GM19395 (cell line): ENCODE measurements around the gene ADAMTS2.

Experiments used
- ATAC-seq: cut with Tn5 transposase; IDR thresholded peaks from one replicate; pipeline ENCODE4 v1.9.1; 2021; ENCODE audit warnings: mild to moderate bottlenecking, moderate library complexity; ENCODE audit not compliant: unreplicated experiment

ADAMTS2 gene

DNA sequence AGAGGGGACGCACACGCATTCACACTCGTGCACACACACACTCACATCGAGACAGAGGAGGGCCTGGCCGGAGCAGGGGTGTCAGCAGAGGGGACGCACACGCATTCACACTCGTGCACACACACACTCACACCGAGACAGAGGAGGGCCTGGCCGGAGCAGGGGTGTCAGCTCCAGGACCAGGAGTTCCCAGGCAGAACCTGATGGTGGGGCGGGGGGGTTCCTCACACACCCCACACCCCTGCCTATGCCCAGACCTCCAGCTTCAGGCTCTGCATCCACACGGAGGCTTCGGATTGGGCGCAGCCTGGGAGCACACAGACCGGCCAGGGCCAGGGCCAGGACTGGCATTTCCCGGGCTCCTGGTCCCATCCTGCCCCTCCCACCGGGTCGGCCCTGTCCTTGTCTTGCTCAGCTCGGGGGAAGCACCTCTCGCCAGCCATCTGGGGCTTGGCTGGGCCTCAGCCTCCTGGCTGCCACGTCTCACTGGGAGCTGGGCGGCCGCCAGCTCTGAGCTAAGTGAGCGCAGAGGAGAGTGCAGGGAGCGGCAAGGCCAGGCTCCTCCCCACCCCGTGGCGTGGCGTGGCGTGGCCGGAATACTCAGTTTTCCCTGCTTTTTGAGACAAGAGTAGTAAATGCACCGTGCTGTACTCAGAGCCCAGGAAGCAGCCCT lies 31.3 kb downstream of the ADAMTS2 start:
- no peak for ATAC-seq

DNA sequence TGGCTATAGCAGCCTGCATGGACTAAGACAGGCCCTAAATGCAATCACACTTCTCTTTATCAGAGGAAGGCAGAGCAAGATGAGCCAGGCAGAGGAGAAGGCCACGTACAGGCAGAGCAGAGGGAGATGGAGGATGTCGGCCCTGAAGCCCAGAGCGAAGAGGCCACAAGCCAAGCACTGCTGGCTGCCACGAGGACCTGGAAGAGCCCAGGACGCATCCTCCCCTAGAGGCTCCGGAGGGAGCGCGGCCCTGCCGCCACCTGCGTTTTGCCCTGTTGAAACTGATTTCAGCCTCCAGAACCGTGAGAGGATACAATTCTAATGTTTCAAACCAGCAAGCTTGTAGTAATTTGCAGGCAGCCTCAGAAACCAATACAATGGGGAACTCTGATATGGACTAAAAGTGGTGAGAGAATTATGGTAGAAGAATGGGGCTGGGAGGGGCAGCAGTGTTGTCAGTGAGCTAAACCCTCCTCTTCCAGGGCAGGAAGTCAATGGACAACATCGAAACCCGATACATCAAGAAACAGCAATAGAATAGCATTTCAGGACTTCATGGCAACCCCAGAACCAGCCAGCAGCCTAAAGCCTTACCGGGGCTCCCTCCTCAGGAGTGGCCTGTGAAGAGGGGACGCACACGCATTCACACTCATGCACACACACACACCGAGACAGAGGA lies 32.6 kb downstream of the ADAMTS2 start:
- no peak for ATAC-seq

DNA sequence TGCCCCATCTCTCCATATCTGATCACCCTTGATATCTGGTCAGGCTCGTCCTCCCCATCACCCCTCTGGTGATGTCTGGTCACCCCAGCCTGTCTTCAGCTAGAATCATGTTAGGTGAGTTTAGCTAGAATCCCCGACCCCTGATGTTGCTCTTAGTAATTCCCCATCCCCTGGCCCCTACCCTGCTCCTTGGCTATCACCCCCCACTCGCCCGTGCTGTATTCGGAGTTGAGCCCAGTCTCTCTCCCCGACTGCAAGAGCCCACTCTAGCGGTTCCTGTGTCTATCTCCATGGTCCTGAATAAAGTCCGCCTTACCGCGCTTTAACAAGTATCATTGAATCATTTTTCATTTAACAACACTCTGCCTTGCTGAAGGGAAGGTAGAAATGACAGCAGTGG lies 33.7 kb downstream of the ADAMTS2 start:
- ATAC-seq, result no peak

DNA sequence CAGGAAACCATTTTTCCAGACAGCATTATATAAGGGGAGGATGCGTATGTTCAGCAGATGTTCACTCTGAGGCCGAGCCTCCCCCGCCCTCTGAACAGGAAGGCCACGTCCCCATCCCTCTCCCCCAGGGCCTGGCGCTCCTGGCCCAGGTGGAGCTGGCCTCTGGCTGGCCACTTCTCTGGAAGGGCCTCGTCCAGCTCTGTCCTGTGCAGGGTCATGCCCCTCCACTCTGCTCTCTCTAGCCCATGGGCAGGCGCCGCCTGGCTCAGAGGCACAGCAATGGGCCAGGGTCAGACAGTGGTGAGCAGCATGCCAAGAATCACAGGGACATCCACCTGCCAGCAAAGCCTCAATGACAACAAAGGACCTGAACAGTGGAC lies 34.2 kb downstream of the ADAMTS2 start:
- no peak for ATAC-seq

DNA sequence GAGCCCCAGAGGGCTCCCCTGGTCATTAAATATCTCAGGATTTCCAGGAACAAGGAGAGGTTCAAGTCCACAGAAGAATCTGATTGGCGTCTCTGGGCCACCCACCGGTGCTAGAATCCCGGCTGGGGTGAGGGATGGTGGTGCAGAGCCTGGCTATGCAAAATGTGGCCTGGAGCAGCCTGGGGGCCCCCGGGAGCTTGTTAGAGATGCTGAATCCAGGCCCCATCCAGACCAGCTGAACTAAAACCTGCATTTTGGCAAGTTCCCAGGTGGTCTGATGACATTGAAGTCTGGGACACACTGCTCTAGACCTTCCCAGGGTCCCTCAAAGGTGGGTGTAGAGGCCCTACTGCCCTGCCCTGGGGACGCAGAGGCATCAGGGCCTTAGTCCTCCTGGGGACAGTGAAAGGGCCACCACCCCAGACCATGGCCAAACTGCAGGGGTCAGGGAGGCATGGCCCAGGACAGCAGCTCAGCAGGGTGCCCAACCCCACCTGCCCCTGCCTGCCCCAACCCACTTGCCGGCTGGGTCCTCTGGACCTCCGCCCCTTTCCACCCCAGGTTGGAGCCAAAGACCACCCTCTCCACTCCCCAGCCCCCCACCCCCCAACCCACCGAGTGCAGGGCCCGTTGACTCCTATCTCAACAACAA lies 34.7 kb downstream of the ADAMTS2 start:
- ATAC-seq, result no peak

DNA sequence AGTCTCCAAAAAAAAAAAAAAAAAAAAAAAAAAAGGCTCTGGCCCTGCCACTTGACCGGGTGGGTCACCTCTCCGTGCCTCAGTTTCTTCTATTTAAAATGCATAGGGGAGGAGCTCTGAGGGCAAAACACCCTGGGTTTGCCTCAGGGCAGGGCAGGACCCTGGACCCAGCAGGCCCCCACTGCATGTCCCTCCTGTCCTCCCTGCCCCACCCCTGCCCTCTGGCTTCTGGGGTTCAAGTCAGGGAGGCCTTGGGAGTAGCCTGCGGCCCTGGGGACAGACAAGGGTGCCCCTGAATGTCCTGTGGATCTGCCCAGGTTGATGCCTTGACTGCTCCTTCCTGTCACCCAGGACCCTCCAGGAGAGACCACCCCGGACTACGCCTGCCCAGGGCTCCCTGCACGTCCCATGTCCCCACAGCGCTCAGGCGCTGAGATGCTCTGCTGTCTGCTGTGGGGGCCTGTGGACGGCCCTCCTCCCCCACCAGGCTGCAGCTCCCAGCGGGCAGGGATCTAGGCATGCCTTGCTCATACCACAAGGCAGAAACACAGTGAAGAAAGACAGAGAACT lies 35.4 kb downstream of the ADAMTS2 start:
- ATAC-seq, result no peak

DNA sequence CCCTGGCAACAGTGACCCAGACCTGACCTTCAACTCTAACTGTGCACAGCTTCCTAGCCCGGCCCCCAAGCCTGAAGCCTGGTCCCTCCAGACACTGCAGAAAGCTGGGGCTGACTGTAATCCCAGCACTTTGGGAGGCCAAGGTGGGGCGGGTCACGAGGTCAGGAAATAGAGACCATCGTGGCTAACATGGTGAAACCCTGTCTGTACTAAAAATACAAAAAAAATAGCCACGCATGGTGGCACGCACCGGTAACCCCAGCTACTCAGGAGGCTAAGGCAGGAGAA lies 35.9 kb downstream of the ADAMTS2 start:
- no peak for ATAC-seq

DNA sequence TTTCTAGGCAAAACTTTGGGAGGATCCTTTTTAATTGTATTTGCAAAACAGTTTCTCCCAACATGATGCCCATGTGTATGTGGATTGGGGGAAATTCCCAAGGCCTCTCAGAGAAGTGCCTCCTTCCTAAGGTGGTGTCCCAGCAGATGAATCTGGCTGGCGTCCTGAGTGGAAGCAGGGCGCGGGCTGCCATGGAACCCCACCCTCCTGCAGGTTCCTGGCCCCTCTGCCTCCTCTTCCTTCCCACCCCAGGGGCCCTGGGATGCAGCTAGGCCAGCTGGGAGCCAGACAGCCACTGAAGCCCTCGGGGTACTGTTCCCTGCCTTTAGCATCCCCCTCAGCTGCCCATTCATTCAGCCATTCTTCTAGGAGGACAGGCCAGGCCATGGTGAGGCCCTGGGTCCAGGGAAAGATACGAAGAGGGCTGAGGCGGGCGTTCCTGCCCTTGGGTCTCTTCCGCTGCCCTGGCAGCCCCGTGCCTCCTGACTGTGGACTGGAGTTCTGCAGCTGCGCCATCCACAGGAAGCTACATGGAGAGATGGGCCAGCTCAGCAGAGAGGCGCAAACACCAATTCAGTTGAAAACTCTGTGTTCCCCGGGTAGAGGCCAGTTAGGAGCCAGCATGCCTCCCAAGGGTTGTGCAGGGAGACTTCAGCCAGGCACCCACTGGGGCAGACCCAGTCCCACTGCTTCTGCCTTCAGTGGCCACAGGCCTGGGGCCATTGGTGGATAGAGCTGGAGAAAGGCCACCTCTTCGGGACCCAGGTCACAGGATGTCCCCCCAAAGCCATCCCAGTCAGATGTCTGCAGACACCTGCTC lies 36.5 kb downstream of the ADAMTS2 start:
- ATAC-seq, result no peak

DNA sequence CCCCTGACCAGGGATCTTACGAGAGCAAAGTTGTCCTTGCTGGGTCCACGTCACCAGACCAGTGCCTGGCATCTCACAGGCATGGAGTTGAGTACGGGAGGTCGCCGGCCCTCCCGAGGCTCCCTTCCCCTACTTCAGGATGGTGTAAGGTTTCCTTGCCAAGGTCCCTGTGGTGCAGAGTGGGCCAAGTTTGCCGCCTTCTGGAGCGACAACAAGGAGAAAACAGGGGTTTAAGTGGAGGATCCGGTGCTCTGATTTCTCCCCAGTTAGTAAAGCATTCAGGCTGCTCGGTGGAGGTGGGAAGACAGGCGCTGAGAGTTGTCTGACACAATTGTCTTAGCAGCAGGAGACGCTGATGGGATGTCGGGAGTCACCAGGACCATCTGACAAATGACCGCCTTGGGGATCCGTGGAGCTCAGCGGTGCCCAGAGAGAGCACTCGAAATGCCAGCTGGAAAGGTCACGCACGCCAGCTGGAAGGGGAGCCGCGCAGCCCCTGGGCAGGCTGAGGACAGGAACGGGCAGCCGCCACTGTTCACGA lies 37.3 kb downstream of the ADAMTS2 start:
- no peak for ATAC-seq

DNA sequence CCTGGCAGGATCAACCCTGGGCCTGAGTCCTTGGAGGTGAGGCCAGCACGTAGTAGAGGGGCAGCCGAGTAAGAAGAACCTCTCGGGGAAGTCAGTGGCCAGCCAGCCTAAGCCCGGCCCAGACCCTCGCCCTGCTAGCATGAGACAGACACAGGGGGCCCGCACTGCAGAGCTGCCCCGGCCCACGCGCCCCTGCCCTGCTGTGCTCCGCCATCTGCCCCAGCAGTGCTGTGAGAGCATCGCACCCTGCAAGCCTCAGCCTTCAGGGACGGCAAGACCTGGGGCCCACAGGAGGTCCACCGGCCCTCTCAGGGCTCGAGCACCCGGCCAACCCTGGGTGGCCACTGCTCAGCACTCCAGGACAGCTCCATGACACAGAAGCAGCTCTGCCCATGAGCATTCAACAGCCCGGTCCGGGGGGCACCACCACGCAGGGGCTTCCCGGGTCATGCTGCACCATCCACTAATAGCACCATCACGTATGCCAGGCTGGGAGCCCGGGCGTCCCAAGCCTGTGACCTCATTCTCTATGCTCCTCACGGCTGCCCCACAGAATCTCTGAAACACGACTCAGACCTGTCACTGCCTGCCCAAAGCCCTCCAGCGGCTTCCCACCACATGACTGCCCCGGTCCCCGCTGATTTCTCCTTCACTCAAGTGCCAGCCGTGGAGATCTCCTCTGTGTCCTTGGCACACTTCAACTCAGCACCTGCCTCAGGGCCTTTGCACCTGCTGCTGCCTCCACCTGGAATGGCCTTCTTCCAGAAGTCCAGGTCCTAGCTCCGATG lies 38.1 kb downstream of the ADAMTS2 start:
- ATAC-seq, result no peak

DNA sequence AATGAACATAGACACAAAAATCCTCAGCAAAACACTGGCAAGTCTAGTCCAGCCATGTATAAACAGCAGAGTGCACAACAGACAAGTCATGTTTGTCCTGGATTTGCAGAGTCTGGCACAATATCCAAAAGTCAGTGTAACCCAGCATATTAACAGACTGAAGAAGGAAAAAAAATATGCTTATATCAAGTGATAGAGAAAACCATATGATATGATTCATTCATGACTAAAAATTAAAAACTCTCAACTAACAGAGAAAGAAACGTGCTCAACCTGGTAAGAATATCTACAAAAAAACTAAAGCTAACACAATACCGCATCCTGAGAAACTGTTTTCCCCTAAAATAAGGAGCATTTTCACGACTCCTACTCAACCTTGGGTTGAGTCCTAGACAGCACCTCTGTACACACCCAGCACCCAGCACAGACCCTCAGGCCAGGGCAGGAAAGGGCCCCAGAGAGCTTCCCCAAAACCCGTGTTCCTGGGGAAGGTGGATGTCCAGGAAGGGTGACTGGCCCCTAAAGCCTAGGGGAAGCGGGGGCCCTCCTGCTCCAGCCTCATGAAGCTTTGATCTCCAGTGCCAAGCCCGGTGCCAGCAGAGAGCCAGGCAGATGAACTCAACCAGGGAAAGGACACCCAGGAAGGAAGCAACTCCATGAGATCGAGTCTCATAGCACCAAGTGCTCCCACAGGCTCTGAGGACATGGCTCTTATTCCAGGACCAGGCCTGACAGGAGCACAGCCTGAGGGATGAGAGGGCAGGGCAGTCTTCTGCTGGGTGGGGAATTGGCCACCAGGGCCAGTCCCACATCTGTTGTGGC lies 38.9 kb downstream of the ADAMTS2 start:
- no peak for ATAC-seq

DNA sequence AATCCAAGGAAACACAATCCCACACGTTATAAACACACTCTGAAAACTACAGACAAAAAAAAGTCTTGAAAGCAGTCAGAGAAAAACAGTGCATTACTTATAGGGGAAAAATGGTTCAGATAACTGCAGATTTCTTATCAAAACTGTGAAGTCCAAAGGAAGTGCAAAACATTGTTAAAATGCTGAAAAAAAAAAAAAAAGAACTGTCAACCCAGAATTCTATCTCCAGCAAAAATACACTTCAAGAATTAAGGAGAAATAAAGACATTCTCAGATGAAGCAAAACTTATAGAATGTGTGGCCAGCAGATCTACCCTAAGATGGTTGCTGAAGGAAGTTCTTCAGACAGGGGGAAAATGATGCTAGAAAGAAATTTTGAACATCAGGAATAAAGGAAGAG lies 40.4 kb downstream of the ADAMTS2 start:
- no peak for ATAC-seq

DNA sequence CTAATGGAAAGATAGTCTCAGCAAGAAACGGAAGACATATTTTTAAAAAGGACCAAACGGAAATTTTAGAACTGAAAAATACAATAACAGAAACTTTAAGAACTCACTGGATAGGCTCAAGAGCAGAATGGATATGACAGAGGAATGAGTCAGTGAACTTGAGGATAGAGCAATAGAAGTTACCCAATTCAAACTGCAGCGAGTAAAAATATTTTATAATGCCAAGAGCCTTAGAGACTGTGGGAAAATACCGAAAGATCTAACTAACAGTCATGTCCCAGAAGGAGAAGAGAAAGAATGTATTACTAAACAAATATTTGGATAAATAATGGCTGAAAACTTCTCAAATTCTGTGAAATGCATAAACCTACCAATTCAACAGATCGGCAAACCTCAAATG lies 40.8 kb downstream of the ADAMTS2 start:
- no peak for ATAC-seq

DNA sequence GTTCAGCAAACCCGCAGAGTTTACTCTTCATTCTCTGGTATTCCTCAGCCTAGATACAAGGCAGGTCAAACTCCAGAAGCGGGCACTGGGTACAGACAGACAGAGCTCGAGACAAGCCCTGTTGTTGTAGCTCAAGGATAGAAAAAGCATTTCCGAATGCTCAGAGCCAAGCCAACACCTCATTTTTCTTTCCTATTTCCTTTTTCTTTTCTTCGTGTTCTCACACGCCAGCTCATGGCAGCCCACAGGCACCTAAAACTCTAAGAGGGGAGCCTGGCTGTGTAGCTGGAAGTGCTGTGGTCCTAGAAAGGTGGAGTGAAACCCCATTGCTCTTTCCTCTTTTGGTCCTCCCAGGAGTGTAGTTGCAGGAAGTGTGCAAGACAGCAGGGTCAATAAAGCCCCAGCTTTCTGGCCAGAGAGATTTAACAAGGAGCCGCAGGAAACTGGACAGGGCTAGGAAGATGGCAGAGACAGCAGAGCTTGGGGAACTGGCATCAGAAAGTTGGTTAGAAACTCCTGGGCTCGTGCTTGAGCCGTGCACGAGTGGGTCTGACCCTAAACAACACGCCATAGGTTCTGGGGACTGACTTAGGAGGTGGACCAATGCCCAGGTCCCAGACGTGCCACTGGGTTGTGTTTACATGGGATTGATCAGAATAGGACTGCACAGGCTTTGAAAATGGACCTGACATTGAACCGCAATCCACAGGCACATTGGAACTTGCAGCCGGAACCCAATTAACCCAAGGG lies 41.6 kb downstream of the ADAMTS2 start:
- no peak for ATAC-seq

DNA sequence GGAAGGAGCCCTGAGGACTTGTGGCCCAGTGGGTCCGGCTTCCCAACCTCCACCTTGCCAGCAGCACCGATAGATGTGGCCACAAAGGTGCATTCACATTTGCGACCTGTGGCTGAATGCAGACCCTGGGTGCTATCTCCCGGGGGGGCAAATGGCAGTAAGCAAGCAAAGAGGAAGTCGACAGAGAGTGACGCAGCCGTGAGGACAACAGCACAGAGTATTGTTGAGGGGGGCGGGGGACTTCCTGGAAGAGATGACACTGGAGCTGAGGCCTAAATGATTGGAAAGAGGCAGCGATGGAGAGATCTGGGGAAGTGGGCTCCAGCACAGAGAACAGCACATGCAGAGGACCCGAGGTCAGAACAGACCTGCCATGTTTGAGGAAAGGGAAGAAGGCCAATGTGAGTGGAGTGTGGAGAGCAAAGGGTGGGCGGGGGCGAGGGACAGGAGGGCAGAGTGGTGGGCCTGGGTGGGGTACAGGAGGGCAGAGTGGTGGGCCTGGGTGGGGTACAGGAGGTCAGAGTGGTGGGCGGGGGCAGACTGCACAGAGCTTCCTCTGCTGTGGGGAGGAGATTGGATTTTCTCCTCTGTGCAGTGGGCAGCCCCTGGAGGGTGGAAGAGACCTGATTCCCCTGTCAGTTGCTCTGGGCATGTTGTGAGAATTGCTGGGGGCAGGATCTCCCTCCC lies 42.6 kb downstream of the ADAMTS2 start:
- no peak for ATAC-seq

DNA sequence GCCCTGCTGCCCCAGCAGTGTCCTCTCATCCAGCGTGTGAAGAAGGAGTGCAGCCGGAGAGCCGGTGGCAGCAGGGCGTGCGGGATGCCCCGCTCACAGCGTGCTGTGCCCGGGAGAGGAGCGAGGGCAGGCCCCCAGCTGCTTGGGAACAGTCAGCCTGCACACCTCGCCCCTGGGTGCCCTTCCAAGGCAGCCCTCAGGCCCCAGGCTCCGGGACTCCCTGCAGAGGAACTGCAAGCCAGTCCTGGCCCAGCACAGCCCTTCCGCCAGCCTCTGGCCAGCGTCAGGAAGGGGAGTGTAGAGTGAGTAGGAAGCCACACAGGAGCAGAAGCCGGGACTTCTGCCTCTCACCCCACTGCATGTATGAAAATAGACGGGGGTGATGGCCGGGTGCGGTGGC lies 43.5 kb downstream of the ADAMTS2 start:
- no peak for ATAC-seq

DNA sequence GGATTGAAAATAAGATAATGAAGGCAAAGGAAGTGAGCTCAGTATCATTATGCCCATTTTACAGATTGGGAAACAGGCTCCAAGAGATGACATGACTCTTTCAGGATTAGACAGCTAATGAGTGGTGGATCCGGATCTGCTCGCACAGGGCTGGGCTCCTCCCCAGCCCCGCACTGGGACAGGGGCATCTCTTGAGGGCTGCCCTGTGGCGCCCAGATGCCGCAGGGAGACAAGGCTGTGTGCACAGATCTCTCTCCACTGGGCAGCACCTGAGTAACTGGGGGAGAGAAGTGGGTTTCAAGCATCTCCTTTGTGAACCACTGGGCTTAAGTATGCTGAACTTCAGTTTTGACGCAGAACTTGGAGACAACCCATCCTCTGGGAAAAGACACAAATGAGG lies 43.9 kb downstream of the ADAMTS2 start:
- ATAC-seq, result no peak

DNA sequence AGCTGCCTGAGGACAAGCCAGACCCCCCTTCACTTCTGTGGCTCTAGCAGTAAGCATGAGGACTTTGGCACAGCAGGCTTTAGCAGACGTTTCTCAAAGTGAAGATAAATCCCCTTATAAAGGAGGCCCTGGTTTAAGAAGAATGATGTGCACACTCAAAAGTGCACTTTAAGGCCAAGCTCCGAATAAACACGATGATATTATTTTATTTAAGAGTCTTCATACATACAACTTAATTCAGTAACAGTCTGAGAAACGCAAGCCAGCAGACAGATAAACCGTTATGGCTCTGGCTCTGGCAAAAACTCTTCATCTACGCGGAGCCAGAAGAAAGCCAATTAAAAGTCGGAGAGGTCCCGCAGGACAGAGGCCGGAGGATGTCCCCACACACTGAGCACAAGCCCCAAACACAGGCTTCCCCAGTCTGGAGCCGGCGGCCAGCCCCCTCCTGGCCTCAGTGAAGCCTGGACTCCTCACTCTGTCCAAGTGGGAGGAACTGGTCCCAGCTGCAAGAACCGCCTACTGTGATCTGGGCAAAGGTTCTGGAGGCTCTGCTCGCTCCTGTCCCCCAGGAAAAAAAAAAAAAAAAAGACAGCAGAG lies 44.6 kb downstream of the ADAMTS2 start:
- ATAC-seq, result no peak
